ENCODE data around the gene HIVEP2. TPM values are rescaled to one million over a fixed set of nuclear protein-coding genes. Genes with fewer than 3 reads are reported as not detected.
A peak's percentile ranks its signal among the peaks of the same experiment; 100 is the strongest.

Gene HIVEP2
- total and polyA plus RNA-seq, 2 donors (not counting 1 experiment from before 2014, with no cell fraction given) = 5.8 to 31.9 TPM

GRCh38 chr6:142943711-142944123 lies 1.3 kb downstream of the HIVEP2 start:
- H3K27ac Mint-ChIP-seq = peak overlapping the region; percentile 99
- 0% methylated on average over 4 of the region's 8 CpGs for WGBS (ENCODE audit: insufficient coverage)
- DNase-seq (no peak), ATAC-seq (ENCODE audit: low read depth) (no peak)
- H3K27ac ChIP-seq (ENCODE audit: low read length in 2 of 2) = peak overlapping the region; percentile 96 to 100
- ChIA-PET POLR2A (interaction anchor here (0.6 to 1.5 kb wide), 5 partner anchors 8 to 129 kb away, joined by 3 to 6 read pairs (median 3); no protein-coding TSS in a partner anchor), CTCF (interaction anchor here (1.0 to 2.5 kb wide), 13 partner anchors 9 to 251 kb away, joined by 3 to 11 read pairs (median 5); no protein-coding TSS in a partner anchor)
- peak overlapping the region; percentile 3 to 96 (median 90) for H3K4me3 ChIP-seq (ENCODE audit: control extremely low read depth in 1 of 5, extremely low read depth in 1 of 5, insufficient read depth in 1 of 5, low read depth in 2 of 5, low read length in 4 of 5)
- no peaks in the 10 kb centered on the region for H3K36me3 ChIP-seq (replicated peaks in 1 of 2; ENCODE audit: control extremely low read depth in 1 of 2, control insufficient read depth in 1 of 2, extremely low read depth in 1 of 2, insufficient read depth in 2 of 2, low read length in 1 of 2)
- H4K20me1 ChIP-seq (ENCODE audit: control insufficient read depth, insufficient read depth, low read length, poor library complexity, severe bottlenecking) = no peaks in the 10 kb centered on the region
- H3K27me3 Mint-ChIP-seq = no peaks in the 10 kb centered on the region
- peak overlapping the region; percentile 93 for H3K4me2 ChIP-seq (replicated peaks; ENCODE audit: low read depth, low read length, poor library complexity, severe bottlenecking)
- no peaks in the 10 kb centered on the region for H3K27me3 ChIP-seq (replicated peaks in 1 of 4; ENCODE audit: control extremely low read depth in 1 of 4, control insufficient read depth in 3 of 4, insufficient read depth in 4 of 4, low read length in 3 of 4)
- H2AFZ ChIP-seq (ENCODE audit: insufficient read depth, low read depth, low read length, poor library complexity, severe bottlenecking) = peak overlapping the region; percentile 48
- no peak for TF ChIP-seq CTCF (IDR thresholded peaks at IDR 0.05)
- TF ChIP-seq EZH2 (IDR thresholded peaks at IDR 0.05; ENCODE audit: borderline replicate concordance, insufficient read depth, low read depth, low read length, poor library complexity, severe bottlenecking) = no peak
- peak overlapping the region; percentile 99 for H3K9ac ChIP-seq (ENCODE audit: low read length)
- peak overlapping the region; percentile 99 for H3K4me3 Mint-ChIP-seq
- peaks cover 65% of the 10 kb centered on the region for H3K79me2 ChIP-seq (ENCODE audit: control insufficient read depth, insufficient read depth, low read length)
- H3K9me3 ChIP-seq (ENCODE audit: control extremely low read depth in 1 of 3, control insufficient read depth in 2 of 3, insufficient read depth in 1 of 3, low read length in 2 of 3) = no peaks in the 10 kb centered on the region
- no peaks in the 10 kb centered on the region for H3K9me3 Mint-ChIP-seq (ENCODE audit: insufficient read depth)
- intact Hi-C loops (cut with micrococcal nuclease) = loop anchor here (1.0 to 5.0 kb wide), 7 partner anchors 9 to 251 kb away; no protein-coding TSS in a partner anchor
- H3K4me1 Mint-ChIP-seq = peaks cover 55% of the 10 kb centered on the region
- peaks cover 19 to 29% of the 10 kb centered on the region in 2 donors for H3K4me1 ChIP-seq (ENCODE audit: control insufficient read depth in 2 of 2, insufficient read depth in 2 of 2, low read length in 2 of 2)

DNA sequence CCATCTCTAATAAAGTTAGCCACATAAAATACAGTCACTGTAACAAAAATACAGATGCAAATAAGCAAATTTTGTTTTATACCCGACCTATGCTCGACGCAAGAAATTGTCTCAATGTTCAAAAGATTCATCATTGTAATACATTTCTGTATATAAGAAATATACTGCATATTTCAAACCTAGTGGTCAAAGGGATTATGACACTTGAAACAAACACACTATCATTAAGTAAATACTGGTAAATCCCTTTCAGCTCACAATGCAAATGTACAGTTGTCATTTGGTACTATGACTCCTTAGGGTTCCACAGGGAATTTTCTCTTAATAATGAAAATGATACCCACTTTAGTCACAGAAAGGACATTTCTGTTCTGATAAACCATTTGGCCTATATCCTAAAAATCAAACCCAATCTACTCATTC lies 2.2 kb downstream of the HIVEP2 start:
- H3K4me2 ChIP-seq (replicated peaks; ENCODE audit: low read depth, low read length, poor library complexity, severe bottlenecking) = peak overlapping the region; percentile 93
- ATAC-seq (ENCODE audit: low read depth) (no peak), DNase-seq (peak; percentile 70)
- CTCF ChIA-PET = interaction anchor here (0.9 to 2.5 kb wide), 14 partner anchors 8 to 250 kb away, joined by 3 to 11 read pairs (median 6); no protein-coding TSS in a partner anchor
- no peaks in the 10 kb centered on the region for H3K36me3 ChIP-seq (replicated peaks in 1 of 2; ENCODE audit: control extremely low read depth in 1 of 2, control insufficient read depth in 1 of 2, extremely low read depth in 1 of 2, insufficient read depth in 2 of 2, low read length in 1 of 2)
- peaks cover 74% of the 10 kb centered on the region for H3K79me2 ChIP-seq (ENCODE audit: control insufficient read depth, insufficient read depth, low read length)
- H4K20me1 ChIP-seq (ENCODE audit: control insufficient read depth, insufficient read depth, low read length, poor library complexity, severe bottlenecking) = no peaks in the 10 kb centered on the region
- Mint-ChIP-seq H3K27me3 (no peaks in the 10 kb centered on the region), H3K9me3 (ENCODE audit: insufficient read depth) (no peaks in the 10 kb centered on the region), H3K27ac (peak overlapping the region; percentile 12), H3K4me3 (peak overlapping the region; percentile 99), H3K4me1 (peaks cover 57% of the 10 kb centered on the region)
- intact Hi-C loops (cut with micrococcal nuclease) = loop anchor here (1.0 to 5.0 kb wide), 4 partner anchors 9 to 250 kb away; no protein-coding TSS in a partner anchor
- TF ChIP-seq CTCF (IDR thresholded peaks at IDR 0.05) (peak; percentile 74), EZH2 (IDR thresholded peaks at IDR 0.05; ENCODE audit: borderline replicate concordance, insufficient read depth, low read depth, low read length, poor library complexity, severe bottlenecking) (no peak)
- H3K27me3 ChIP-seq (replicated peaks in 1 of 4; ENCODE audit: control extremely low read depth in 1 of 4, control insufficient read depth in 3 of 4, insufficient read depth in 4 of 4, low read length in 3 of 4) = no peaks in the 10 kb centered on the region
- H3K27ac ChIP-seq (ENCODE audit: low read length in 2 of 2) = peak overlapping the region; percentile 96 to 100
- H3K4me1 ChIP-seq (ENCODE audit: control insufficient read depth in 2 of 2, insufficient read depth in 2 of 2, low read length in 2 of 2) = peaks cover 15 to 22% of the 10 kb centered on the region in 2 donors
- H3K9ac ChIP-seq (ENCODE audit: low read length) = peak overlapping the region; percentile 99
- peak overlapping the region in 1 of 5 experiments; percentile 90 for H3K4me3 ChIP-seq (ENCODE audit: control extremely low read depth in 1 of 5, extremely low read depth in 1 of 5, insufficient read depth in 1 of 5, low read depth in 2 of 5, low read length in 4 of 5)
- H2AFZ ChIP-seq (ENCODE audit: insufficient read depth, low read depth, low read length, poor library complexity, severe bottlenecking) = no peak overlapping the region
- WGBS (ENCODE audit: insufficient coverage) = no CpG with 5 or more reads among the region's 3 CpGs
- H3K9me3 ChIP-seq (ENCODE audit: control extremely low read depth in 1 of 3, control insufficient read depth in 2 of 3, insufficient read depth in 1 of 3, low read length in 2 of 3) = no peaks in the 10 kb centered on the region
- POLR2A ChIA-PET = interaction anchor here (0.5 to 1.5 kb wide), 4 partner anchors 14 to 158 kb away, joined by 3 to 6 read pairs (median 4); no protein-coding TSS in a partner anchor
